K562 (cell line): Measurements from ENCODE around the gene CPLANE2. TPM values are rescaled to one million over a fixed set of nuclear protein-coding genes. Genes with fewer than 3 reads are reported as not detected.

ENCODE experiments used
- AFF4 ChIP-seq: sonication (generic); formaldehyde crosslinking; IDR thresholded peaks from 2 replicates; pipeline ENCODE4 v1.8.0; 2023; ENCODE audit warnings: mild to moderate bottlenecking, missing genetic modification reagents
- C11orf30 ChIP-seq: fragments of 450-650 bp; IDR thresholded peaks from 2 replicates; pipeline ENCODE4 v1.6.1; 2016; ENCODE audit warnings: low read depth, mild to moderate bottlenecking
- CBX8 ChIP-seq: fragments of 200-600 bp; sonication (generic); IDR thresholded peaks from 2 replicates; pipeline ENCODE4 v1.6.1; 2012; ENCODE audit warnings: borderline replicate concordance, mixed run types, low read depth, mild to moderate bottlenecking, moderate library complexity, mixed read lengths, low read length, control low read depth, inconsistent platforms; ENCODE audit not compliant: poor library complexity, severe bottlenecking; ENCODE audit errors: extremely low read depth
- CEBPZ ChIP-seq: fragments of 150-350 bp; IDR thresholded peaks from 2 replicates; pipeline ENCODE4 v1.6.1; 2014; ENCODE audit warnings: low read depth, mild to moderate bottlenecking, low read length, borderline replicate concordance
- CLOCK ChIP-seq: fragments of 250-450 bp; sonication (Bioruptor Pico); IDR thresholded peaks from 2 replicates; pipeline ENCODE4 v1.4.0; 2020; ENCODE audit warnings: mild to moderate bottlenecking, moderate library complexity, borderline replicate concordance
- CTBP1 ChIP-seq: fragments of 450-650 bp; IDR thresholded peaks from 2 replicates; pipeline ENCODE4 v1.6.1; 2016; ENCODE audit warnings: borderline replicate concordance
- FOS ChIP-seq: IDR thresholded peaks from 3 replicates; pipeline ENCODE4 v1.6.1; 2011; ENCODE audit not compliant: insufficient read length; ENCODE audit errors: extremely low read depth
- HES1 ChIP-seq: fragments of 450-650 bp; IDR thresholded peaks from 2 replicates; pipeline ENCODE4 v1.6.1; 2016; ENCODE audit warnings: low read depth, mild to moderate bottlenecking, moderate library complexity
- HNRNPLL ChIP-seq: fragments of 200-400 bp; formaldehyde crosslinking; IDR thresholded peaks from 2 replicates; pipeline ENCODE4 v1.6.1; 2017; ENCODE audit warnings: low read length, low read depth, mild to moderate bottlenecking; ENCODE audit not compliant: poor library complexity, severe bottlenecking
- MBD2 ChIP-seq: sonication (generic); IDR thresholded peaks from 2 replicates; pipeline ENCODE4 v1.6.1; 2016; ENCODE audit warnings: low read depth, borderline replicate concordance
- NFE2 ChIP-seq: IDR thresholded peaks from 2 replicates; pipeline ENCODE4 v1.6.1; 2014; ENCODE audit warnings: antibody characterized with exemption, low read depth
- RHOXF2B ChIP-seq: fragments of 250-450 bp; sonication (Bioruptor Pico); conservative IDR thresholded peaks from 2 replicates; pipeline ENCODE4 v1.5.1; 2021
- TCF3 ChIP-seq: sonication (generic); formaldehyde crosslinking; IDR thresholded peaks from 2 replicates; pipeline ENCODE4 v1.4.0; 2020; ENCODE audit warnings: mild to moderate bottlenecking, missing genetic modification reagents
- ZNF280A ChIP-seq: fragments of 450-650 bp; IDR thresholded peaks from 2 replicates; pipeline ENCODE4 v1.6.1; 2018; ENCODE audit warnings: mild to moderate bottlenecking, low read depth; ENCODE audit not compliant: partially characterized antibody
- ZNF316 ChIP-seq: fragments of 450-650 bp; IDR thresholded peaks from 2 replicates; pipeline ENCODE4 v1.6.1; 2016
- polyA plus RNA-seq, 8 experiments: library from polyadenylated mRNA; depleted of rRNA in 4 of 8; stranded (reverse) in 5 of 8; unstranded in 3 of 8; fragments of >200 nt; fragmentation: Nextera tagmentation in 2 of 8; fragmentation: Illumina TruSeq in 1 of 8; extraction: Ambion mirVana in 2 of 8; extraction: Trizol in 1 of 8; gene quantifications; 2 replicates each; pipeline versions ENCODE4 v1.2.1 to v1.2.3, GENCODE V29; 2011 to 2014; ENCODE audit warnings: inconsistent platforms in 1 of 8, missing spikeins in 1 of 8
- total RNA-seq, 7 experiments: library from RNA; depleted of rRNA in 6 of 7; stranded (reverse); fragments of >200 nt in 6 of 7; fragmentation: Illumina TruSeq in 2 of 7; extraction: Trizol in 2 of 7; gene quantifications; 2 replicates each; pipeline versions ENCODE4 v1.2.1 to v1.2.3, GENCODE V29; 2011 to 2021; ENCODE audit warnings: low replicate concordance in 1 of 7

The CPLANE2 gene
- total and polyA plus RNA-seq, 9 of the 15 experiments (the other 6 are each of a cell fraction or from before 2014, with no cell fraction given), result 0.17 to 20.9 (median 8.1) TPM

DNA sequence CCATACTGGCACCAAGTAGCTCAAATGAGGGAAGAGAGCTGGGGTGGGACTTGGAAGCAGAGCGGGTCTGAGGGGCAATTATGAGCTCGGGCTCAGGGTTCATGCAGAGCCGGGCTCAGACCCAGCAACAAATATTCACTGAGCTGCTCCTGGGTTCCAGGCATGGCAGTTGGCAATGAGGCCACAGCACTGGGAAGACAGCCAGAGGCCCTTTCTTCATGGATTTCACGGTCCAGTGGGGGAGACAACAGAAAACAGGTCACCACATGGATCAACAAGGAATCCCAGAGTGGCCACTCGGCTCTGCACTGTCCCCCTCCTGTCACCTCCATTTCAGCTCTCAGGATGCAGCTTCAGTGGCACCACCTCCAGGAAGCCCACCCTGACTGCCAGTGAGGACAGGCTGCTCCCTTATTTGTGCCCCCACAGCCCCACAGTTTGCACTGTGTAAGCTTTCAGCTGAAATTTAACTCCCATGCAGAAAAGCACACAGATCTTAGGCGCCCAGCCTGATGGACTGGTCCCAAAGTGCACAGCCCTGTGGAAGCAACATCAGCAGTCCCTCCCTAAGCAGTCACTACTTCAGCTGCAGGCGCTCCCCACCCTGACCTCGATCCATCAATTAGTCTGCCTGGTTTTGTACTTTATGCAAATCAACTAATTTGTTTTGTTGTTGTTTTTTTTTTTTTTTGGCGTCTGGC lies 46.9 kb downstream of the CPLANE2 start (continued):
- TF ChIP-seq ZNF280A (no peak), CTBP1 (no peak), HES1 (no peak), C11orf30 (no peak), CEBPZ (no peak), FOS (no peak), TCF3 (no peak), NFE2 (no peak), RHOXF2B (CRISPR knock-in tag) (no peak), CBX8 (no peak), AFF4 (CRISPR knock-in tag) (no peak), MBD2 (no peak), HNRNPLL (no peak), CLOCK (CRISPR knock-in tag) (no peak), ZNF316 (no peak)
